ENCODE data around the gene EVI5L. TPM values are rescaled to one million over a fixed set of nuclear protein-coding genes. Genes with fewer than 3 reads are reported as not detected.

EVI5L gene
- total and polyA plus RNA-seq, 2 of the 4 experiments (the other 2 are of a cell fraction): 12.7 to 14.6 TPM

- no peak for DNase-seq
- H2AK9ac ChIP-seq (replicated peaks; ENCODE audit: low read depth, low read length, poor library complexity): no peak overlapping the region
- H3K23ac ChIP-seq (ENCODE audit: low read depth, low read length): no peak overlapping the region
- H2BK5ac ChIP-seq (ENCODE audit: low read depth, low read length, poor library complexity, severe bottlenecking): no peak overlapping the region
- H4K8ac ChIP-seq (ENCODE audit: low read depth in 2 of 2, low read length in 2 of 2): no peak overlapping the region
- no peak overlapping the region for H3K27ac ChIP-seq (ENCODE audit: insufficient read depth, low read length)
- peaks cover 4% of the 10 kb centered on the region; the same call in 1 of the 2 replicates for H3K9me1 ChIP-seq (ENCODE audit: insufficient read depth, low read length)
- no peak for ATAC-seq (ENCODE audit: low read depth)
- H3K56ac ChIP-seq (ENCODE audit: extremely low read depth, insufficient read depth, low read length): no peak overlapping the region
- CTCF ChIA-PET: no interaction called here
- H2AK5ac ChIP-seq (ENCODE audit: low read depth, low read length): no peak overlapping the region
- no peak overlapping the region for H3K4me2 ChIP-seq (ENCODE audit: low read depth, low read length)
- H3K18ac ChIP-seq (ENCODE audit: low read depth, low read length): no peak overlapping the region
- H2BK20ac ChIP-seq (ENCODE audit: low read depth, low read length): no peak overlapping the region
- no peaks in the 10 kb centered on the region for H3K9me3 ChIP-seq (ENCODE audit: control insufficient read depth, insufficient read depth, low read length)
- no peak overlapping the region for H2BK15ac ChIP-seq (ENCODE audit: low read depth, low read length)
- H3K79me1 ChIP-seq (ENCODE audit: low read depth in 1 of 2, low read length in 2 of 2): peaks cover 7 to 33% of the 10 kb centered on the region in 2 experiments; a peak in 3 of 4 replicates
- no CpG with 5 or more reads among the region's 21 CpGs for WGBS, 2 experiments (ENCODE audit: extremely low coverage in 2 of 2, insufficient read length in 1 of 2)
- no peak overlapping the region for H3K4ac ChIP-seq (ENCODE audit: low read depth, low read length)
- no peak overlapping the region for H3K14ac ChIP-seq (replicated peaks; ENCODE audit: low read depth, low read length)
- no peak overlapping the region for H2AFZ ChIP-seq (replicated peaks; ENCODE audit: low read length, poor library complexity)
- no peak overlapping the region for H4K91ac ChIP-seq (ENCODE audit: insufficient read depth, low read depth, low read length)
- dilution Hi-C loops (cut with HindIII; ENCODE audit: low sequenced_read_pairs, unreplicated experiment): no loop called here
- H4K20me1 ChIP-seq (ENCODE audit: insufficient read depth, low read length): peaks cover 45% of the 10 kb centered on the region
- no peak for TF ChIP-seq RFX5 (IDR thresholded peaks at IDR 0.05; ENCODE audit: low read depth, low read length)
- TF ChIP-seq CHD1 (IDR thresholded peaks at IDR 0.05; ENCODE audit: low read depth, low read length): no peak
- no peak for TF ChIP-seq CEBPB (IDR thresholded peaks at IDR 0.05; ENCODE audit: low read depth, low read length)
- no peak for TF ChIP-seq MAZ (IDR thresholded peaks at IDR 0.05; ENCODE audit: borderline replicate concordance, low read depth, low read length)
- TF ChIP-seq, protein P1, sequence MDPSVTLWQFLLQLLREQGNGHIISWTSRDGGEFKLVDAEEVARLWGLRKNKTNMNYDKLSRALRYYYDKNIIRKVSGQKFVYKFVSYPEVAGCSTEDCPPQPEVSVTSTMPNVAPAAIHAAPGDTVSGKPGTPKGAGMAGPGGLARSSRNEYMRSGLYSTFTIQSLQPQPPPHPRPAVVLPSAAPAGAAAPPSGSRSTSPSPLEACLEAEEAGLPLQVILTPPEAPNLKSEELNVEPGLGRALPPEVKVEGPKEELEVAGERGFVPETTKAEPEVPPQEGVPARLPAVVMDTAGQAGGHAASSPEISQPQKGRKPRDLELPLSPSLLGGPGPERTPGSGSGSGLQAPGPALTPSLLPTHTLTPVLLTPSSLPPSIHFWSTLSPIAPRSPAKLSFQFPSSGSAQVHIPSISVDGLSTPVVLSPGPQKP (IDR thresholded peaks at IDR 0.05; ENCODE audit: borderline replicate concordance, low read depth, low read length): no peak
- TF ChIP-seq POLR2A (IDR thresholded peaks at IDR 0.05; ENCODE audit: low read depth, low read length): no peak
- TF ChIP-seq RCOR1 (IDR thresholded peaks at IDR 0.05; ENCODE audit: insufficient replicate concordance, low read length): no peak
- no peak for TF ChIP-seq MAFK (IDR thresholded peaks at IDR 0.05; ENCODE audit: low read depth, low read length)
- TF ChIP-seq RAD21 (IDR thresholded peaks at IDR 0.05; ENCODE audit: low read length): no peak
- no peak for TF ChIP-seq USF2 (IDR thresholded peaks at IDR 0.05; ENCODE audit: low read depth, low read length)
- no peak for TF ChIP-seq MXI1 (IDR thresholded peaks at IDR 0.05; ENCODE audit: borderline replicate concordance, low read depth, low read length)
- TF ChIP-seq SMC3 (IDR thresholded peaks at IDR 0.05; ENCODE audit: low read depth, low read length): no peak
- no peak for TF ChIP-seq FOS (IDR thresholded peaks at IDR 0.05; ENCODE audit: low read depth, low read length)
- TF ChIP-seq NFE2L2 (IDR thresholded peaks at IDR 0.05; ENCODE audit: low read depth, low read length): no peak
- TF ChIP-seq BHLHE40 (IDR thresholded peaks at IDR 0.05; ENCODE audit: low read depth, low read length): no peak
- TF ChIP-seq, protein P2, sequence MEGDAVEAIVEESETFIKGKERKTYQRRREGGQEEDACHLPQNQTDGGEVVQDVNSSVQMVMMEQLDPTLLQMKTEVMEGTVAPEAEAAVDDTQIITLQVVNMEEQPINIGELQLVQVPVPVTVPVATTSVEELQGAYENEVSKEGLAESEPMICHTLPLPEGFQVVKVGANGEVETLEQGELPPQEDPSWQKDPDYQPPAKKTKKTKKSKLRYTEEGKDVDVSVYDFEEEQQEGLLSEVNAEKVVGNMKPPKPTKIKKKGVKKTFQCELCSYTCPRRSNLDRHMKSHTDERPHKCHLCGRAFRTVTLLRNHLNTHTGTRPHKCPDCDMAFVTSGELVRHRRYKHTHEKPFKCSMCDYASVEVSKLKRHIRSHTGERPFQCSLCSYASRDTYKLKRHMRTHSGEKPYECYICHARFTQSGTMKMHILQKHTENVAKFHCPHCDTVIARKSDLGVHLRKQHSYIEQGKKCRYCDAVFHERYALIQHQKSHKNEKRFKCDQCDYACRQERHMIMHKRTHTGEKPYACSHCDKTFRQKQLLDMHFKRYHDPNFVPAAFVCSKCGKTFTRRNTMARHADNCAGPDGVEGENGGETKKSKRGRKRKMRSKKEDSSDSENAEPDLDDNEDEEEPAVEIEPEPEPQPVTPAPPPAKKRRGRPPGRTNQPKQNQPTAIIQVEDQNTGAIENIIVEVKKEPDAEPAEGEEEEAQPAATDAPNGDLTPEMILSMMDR (conservative IDR thresholded peaks at IDR 0.05; ENCODE audit: low read depth, low read length): no peak
- no TSS peak for BruUV-seq (replicated peaks)
- H3K36me3 ChIP-seq (ENCODE audit: control insufficient read depth, insufficient read depth, low read length): peaks cover 34% of the 10 kb centered on the region
- no peak overlapping the region for H3K4me3 ChIP-seq (ENCODE audit: insufficient read depth, low read depth, low read length)
- intact Hi-C loops (cut with micrococcal nuclease): no loop called here
- H3K4me1 ChIP-seq (ENCODE audit: control insufficient read depth, insufficient read depth, low read length): peaks cover 6% of the 10 kb centered on the region
- in situ Hi-C loops (cut with MboI; ENCODE audit: low sequenced_read_pairs): no loop called here
- no peak overlapping the region for H4K5ac ChIP-seq (ENCODE audit: low read depth, low read length)
- POLR2A ChIA-PET (ENCODE audit: unreplicated experiment): no interaction called here
- H3K9ac ChIP-seq (ENCODE audit: low read depth, low read length): no peak overlapping the region
- H2BK120ac ChIP-seq (ENCODE audit: low read depth, low read length): no peak overlapping the region
- H3K27me3 ChIP-seq (ENCODE audit: control insufficient read depth, insufficient read depth, low read length): no peaks in the 10 kb centered on the region; the same call in 1 of the 2 replicates
Observed at GRCh38 chr19:7909471-7910067, 79.6 kb downstream of the EVI5L start.
